ENCODE results near the gene TSBP1.

Gene TSBP1

DNA sequence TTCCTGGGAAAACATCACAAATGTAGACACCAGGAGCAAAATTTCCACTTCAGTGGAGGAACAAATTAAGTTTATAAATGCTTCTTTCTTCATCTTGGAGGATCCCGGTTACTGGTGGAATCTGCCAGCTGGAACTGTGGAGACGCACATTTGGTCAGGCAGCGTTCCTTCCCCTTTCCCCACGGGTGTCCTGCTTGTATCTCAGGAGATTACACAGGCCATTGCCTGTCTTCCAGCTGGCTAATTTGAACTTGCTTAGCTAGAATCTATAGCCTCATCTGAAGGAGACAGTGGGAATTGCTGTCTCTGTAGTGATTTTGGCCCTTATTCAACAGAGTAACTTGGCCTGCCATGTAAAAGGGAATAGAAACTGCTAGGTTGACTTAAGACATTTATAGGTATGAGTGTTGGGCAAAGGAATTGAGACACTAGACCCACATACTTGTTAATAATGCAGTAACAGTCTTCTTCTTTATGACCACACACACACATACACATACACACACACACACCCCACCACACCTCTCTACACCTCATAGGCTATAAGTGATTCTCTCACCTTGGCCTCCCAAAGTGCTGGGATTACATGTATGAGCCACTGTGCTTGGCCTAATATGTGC is 34.4 kb downstream of the TSBP1 start:
- no peak for DNase-seq (ENCODE audit: low read depth, low spot score)
- TF ChIP-seq YY1 (IDR thresholded peaks at IDR 0.05; ENCODE audit: insufficient read depth, insufficient read length) (no peak), SUZ12 (IDR thresholded peaks at IDR 0.05; ENCODE audit: extremely low read depth, insufficient read depth, insufficient read length) (no peak), ZNF274 (IDR thresholded peaks at IDR 0.05; ENCODE audit: low read depth, low read length) (no peak)
- no peak overlapping the region for H3K9ac ChIP-seq (ENCODE audit: insufficient read length, low read depth)
- H3K27me3 ChIP-seq (ENCODE audit: insufficient read depth, insufficient read length): no peaks in the 10 kb centered on the region
- H3K36me3 ChIP-seq (ENCODE audit: insufficient read depth, insufficient read length, low read length): no peaks in the 10 kb centered on the region
- no peaks in the 10 kb centered on the region for H3K9me3 ChIP-seq (ENCODE audit: insufficient read depth, low read length)
- no peaks in the 10 kb centered on the region for H3K4me1 ChIP-seq (ENCODE audit: insufficient read depth, insufficient read length)
- H3K4me3 ChIP-seq (ENCODE audit: insufficient read length, low read depth): no peak overlapping the region

DNA sequence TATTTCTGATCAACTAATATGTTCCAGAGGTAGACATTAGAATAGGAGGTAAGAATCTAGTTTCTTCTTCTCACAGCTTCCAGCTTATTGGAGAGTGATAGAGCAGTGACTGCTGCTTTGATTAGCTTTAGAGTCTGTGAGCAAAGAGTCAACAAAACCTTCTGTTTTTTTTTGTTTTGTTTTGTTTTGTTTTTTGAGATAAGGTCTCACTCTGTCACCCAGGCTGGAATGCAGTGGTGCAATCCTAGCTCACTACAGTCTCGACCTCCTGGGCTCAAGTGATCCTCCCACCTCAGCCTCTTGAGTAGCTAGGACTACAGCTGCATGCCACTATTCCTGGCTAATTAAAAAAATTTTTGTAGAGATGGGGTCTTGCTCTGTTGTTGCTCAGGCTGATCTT is 39.3 kb downstream of the TSBP1 start:
- DNase-seq (ENCODE audit: low read depth, low spot score): no peak
- Histone ChIP-seq H3K27me3 (ENCODE audit: insufficient read depth, insufficient read length) (no peaks in the 10 kb centered on the region), H3K9me3 (ENCODE audit: insufficient read depth, low read length) (no peaks in the 10 kb centered on the region), H3K4me1 (ENCODE audit: insufficient read depth, insufficient read length) (no peaks in the 10 kb centered on the region), H3K9ac (ENCODE audit: insufficient read length, low read depth) (no peak overlapping the region), H3K36me3 (ENCODE audit: insufficient read depth, insufficient read length, low read length) (no peaks in the 10 kb centered on the region), H3K4me3 (ENCODE audit: insufficient read length, low read depth) (no peak overlapping the region)
- TF ChIP-seq ZNF274 (IDR thresholded peaks at IDR 0.05; ENCODE audit: low read depth, low read length): no peak
- no peak for TF ChIP-seq YY1 (IDR thresholded peaks at IDR 0.05; ENCODE audit: insufficient read depth, insufficient read length)
- TF ChIP-seq SUZ12 (IDR thresholded peaks at IDR 0.05; ENCODE audit: extremely low read depth, insufficient read depth, insufficient read length): no peak

DNA sequence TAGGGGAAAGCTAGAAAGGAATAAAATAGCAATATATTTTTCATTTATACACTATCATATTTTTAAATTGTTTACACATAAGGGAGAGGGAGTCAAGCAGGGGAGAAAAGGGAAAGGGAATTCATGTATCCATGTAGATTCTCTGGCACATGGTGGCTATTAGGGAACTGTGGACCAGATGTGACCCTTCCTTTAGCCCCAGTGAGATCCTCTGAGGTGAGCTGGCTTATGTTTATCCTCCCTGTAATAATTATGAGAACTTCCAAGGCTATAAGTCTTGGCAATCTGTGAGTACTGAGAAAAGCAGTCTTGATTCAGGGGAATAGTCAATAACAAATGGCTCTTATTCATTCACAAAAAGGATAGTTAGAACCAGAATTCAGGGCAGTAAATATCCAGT is 42.6 kb downstream of the TSBP1 start:
- no peak for DNase-seq (ENCODE audit: low read depth, low spot score)
- Histone ChIP-seq H3K36me3 (ENCODE audit: insufficient read depth, insufficient read length, low read length) (no peaks in the 10 kb centered on the region), H3K27me3 (ENCODE audit: insufficient read depth, insufficient read length) (no peaks in the 10 kb centered on the region), H3K9me3 (ENCODE audit: insufficient read depth, low read length) (no peaks in the 10 kb centered on the region), H3K4me3 (ENCODE audit: insufficient read length, low read depth) (no peak overlapping the region), H3K4me1 (ENCODE audit: insufficient read depth, insufficient read length) (no peaks in the 10 kb centered on the region), H3K9ac (ENCODE audit: insufficient read length, low read depth) (no peak overlapping the region)
- no peak for TF ChIP-seq ZNF274 (IDR thresholded peaks at IDR 0.05; ENCODE audit: low read depth, low read length)
- no peak for TF ChIP-seq SUZ12 (IDR thresholded peaks at IDR 0.05; ENCODE audit: extremely low read depth, insufficient read depth, insufficient read length)
- no peak for TF ChIP-seq YY1 (IDR thresholded peaks at IDR 0.05; ENCODE audit: insufficient read depth, insufficient read length)

DNA sequence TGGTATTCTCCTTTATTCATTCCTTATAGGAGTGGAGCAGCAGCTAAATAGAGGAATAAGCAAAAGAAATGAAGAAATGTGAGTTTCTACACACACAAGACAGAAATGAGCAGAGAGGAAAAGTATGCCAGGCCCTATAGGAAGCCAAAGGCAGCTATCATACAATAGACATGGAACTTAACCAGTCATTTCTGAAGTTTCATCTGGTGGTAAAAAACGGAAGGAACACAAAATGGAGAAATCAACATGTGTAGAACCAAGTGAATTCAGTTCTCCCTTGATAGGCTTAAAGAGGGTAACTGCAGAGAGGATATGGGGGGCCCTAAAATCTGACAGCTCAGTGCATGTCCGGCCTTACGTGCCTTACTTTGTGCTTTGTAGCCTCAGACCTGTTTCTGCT is 44.6 kb downstream of the TSBP1 start:
- Histone ChIP-seq H3K9ac (ENCODE audit: insufficient read length, low read depth) (no peak overlapping the region), H3K27me3 (ENCODE audit: insufficient read depth, insufficient read length) (no peaks in the 10 kb centered on the region), H3K4me3 (ENCODE audit: insufficient read length, low read depth) (no peak overlapping the region), H3K36me3 (ENCODE audit: insufficient read depth, insufficient read length, low read length) (no peaks in the 10 kb centered on the region), H3K4me1 (ENCODE audit: insufficient read depth, insufficient read length) (no peaks in the 10 kb centered on the region), H3K9me3 (ENCODE audit: insufficient read depth, low read length) (no peaks in the 10 kb centered on the region)
- no peak for DNase-seq (ENCODE audit: low read depth, low spot score)
- no peak for TF ChIP-seq ZNF274 (IDR thresholded peaks at IDR 0.05; ENCODE audit: low read depth, low read length)
- TF ChIP-seq SUZ12 (IDR thresholded peaks at IDR 0.05; ENCODE audit: extremely low read depth, insufficient read depth, insufficient read length): no peak
- TF ChIP-seq YY1 (IDR thresholded peaks at IDR 0.05; ENCODE audit: insufficient read depth, insufficient read length): no peak

DNA sequence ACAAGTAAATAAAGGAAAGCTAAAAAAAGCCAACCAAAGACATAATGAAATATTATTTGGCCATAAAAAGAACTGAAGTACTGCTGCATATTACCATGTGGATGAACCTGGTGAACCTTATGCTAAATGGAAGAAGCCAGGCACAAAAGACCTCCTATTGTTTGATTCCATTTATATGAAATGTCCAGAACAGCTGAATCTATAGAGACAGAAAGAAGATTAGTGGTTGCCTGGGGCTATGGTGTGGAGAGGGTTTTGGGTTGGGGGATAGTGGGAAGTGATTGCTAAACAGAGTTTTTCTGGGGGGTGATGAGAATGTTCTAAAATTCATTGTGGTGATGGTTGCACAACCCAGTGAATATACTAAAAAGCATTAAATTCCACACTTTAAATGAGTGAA is 53.2 kb downstream of the TSBP1 start:
- Histone ChIP-seq H3K27me3 (ENCODE audit: insufficient read depth, insufficient read length) (no peaks in the 10 kb centered on the region), H3K9ac (ENCODE audit: insufficient read length, low read depth) (no peak overlapping the region), H3K4me3 (ENCODE audit: insufficient read length, low read depth) (no peak overlapping the region), H3K4me1 (ENCODE audit: insufficient read depth, insufficient read length) (no peaks in the 10 kb centered on the region), H3K9me3 (ENCODE audit: insufficient read depth, low read length) (no peaks in the 10 kb centered on the region), H3K36me3 (ENCODE audit: insufficient read depth, insufficient read length, low read length) (no peaks in the 10 kb centered on the region)
- no peak for DNase-seq (ENCODE audit: low read depth, low spot score)
- no peak for TF ChIP-seq SUZ12 (IDR thresholded peaks at IDR 0.05; ENCODE audit: extremely low read depth, insufficient read depth, insufficient read length)
- TF ChIP-seq YY1 (IDR thresholded peaks at IDR 0.05; ENCODE audit: insufficient read depth, insufficient read length): no peak
- no peak for TF ChIP-seq ZNF274 (IDR thresholded peaks at IDR 0.05; ENCODE audit: low read depth, low read length)

DNA sequence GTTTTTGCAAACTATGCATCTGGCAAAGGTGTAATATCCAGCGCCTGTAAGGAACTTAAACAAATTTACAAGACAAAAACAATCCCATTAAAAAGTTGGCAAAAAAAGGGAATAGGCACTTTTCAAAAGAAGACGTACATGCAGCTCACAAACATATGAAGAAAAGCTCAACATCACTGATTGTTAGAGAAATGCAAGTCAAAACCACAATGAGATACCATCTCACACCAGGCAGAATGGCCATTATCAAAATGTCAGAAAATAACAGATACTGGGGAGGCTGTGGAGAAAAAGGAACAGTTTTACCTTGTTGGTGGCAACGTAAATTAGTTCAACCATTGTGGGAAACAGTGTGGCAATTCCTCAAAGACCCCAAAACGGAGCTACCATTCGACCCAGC is 54.2 kb downstream of the TSBP1 start:
- Histone ChIP-seq H3K4me3 (ENCODE audit: insufficient read length, low read depth) (no peak overlapping the region), H3K4me1 (ENCODE audit: insufficient read depth, insufficient read length) (no peaks in the 10 kb centered on the region), H3K27me3 (ENCODE audit: insufficient read depth, insufficient read length) (no peaks in the 10 kb centered on the region), H3K36me3 (ENCODE audit: insufficient read depth, insufficient read length, low read length) (no peaks in the 10 kb centered on the region), H3K9ac (ENCODE audit: insufficient read length, low read depth) (no peak overlapping the region), H3K9me3 (ENCODE audit: insufficient read depth, low read length) (no peaks in the 10 kb centered on the region)
- TF ChIP-seq ZNF274 (IDR thresholded peaks at IDR 0.05; ENCODE audit: low read depth, low read length) (no peak), SUZ12 (IDR thresholded peaks at IDR 0.05; ENCODE audit: extremely low read depth, insufficient read depth, insufficient read length) (no peak), YY1 (IDR thresholded peaks at IDR 0.05; ENCODE audit: insufficient read depth, insufficient read length) (no peak)
- no peak for DNase-seq (ENCODE audit: low read depth, low spot score)

DNA sequence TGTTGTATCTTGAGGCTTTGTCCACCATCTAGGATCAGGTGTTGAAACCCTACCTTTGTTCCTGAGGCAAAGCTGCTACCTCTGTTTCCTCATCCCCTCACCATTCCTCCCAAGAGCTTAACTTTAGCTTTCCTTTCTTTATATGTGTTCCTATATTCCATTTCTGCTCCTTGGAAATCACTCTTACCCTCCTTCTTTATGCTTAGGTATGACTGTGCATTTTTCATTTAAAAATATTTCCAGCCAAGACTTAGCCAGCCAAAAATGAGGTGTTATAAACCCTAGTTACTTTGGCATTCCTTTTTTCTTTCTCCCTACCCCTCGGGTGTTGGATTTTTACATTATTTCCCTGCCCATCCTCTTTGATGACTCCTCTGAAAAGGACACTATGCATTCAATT is 57.7 kb downstream of the TSBP1 start:
- H3K9ac ChIP-seq (ENCODE audit: insufficient read length, low read depth): no peak overlapping the region
- H3K4me1 ChIP-seq (ENCODE audit: insufficient read depth, insufficient read length): no peaks in the 10 kb centered on the region
- TF ChIP-seq ZNF274 (IDR thresholded peaks at IDR 0.05; ENCODE audit: low read depth, low read length) (no peak), SUZ12 (IDR thresholded peaks at IDR 0.05; ENCODE audit: extremely low read depth, insufficient read depth, insufficient read length) (no peak), YY1 (IDR thresholded peaks at IDR 0.05; ENCODE audit: insufficient read depth, insufficient read length) (no peak)
- DNase-seq (ENCODE audit: low read depth, low spot score): no peak
- no peaks in the 10 kb centered on the region for H3K36me3 ChIP-seq (ENCODE audit: insufficient read depth, insufficient read length, low read length)
- no peaks in the 10 kb centered on the region for H3K27me3 ChIP-seq (ENCODE audit: insufficient read depth, insufficient read length)
- no peaks in the 10 kb centered on the region for H3K9me3 ChIP-seq (ENCODE audit: insufficient read depth, low read length)
- no peak overlapping the region for H3K4me3 ChIP-seq (ENCODE audit: insufficient read length, low read depth)

All from NT2/D1 (cell line).